Panc1 (cell line): ENCODE data around the gene ALK. TPM values are rescaled to one million over a fixed set of nuclear protein-coding genes. Genes with fewer than 3 reads are reported as not detected.

Experiments
- ATAC-seq: fragments of 200-7000 bp; cut with Tn5 transposase; 2 replicates; pipeline ENCODE4 v1.9.1; 2020; ENCODE audit warnings: mild to moderate bottlenecking, moderate library complexity
- BruUV-seq: library from RNA; stranded (reverse); fragments of 400-500 nt; replicated peaks from 2 replicates; lab custom pipeline; 2021; lab: Mats Ljungman, UMichigan
- CTCF ChIA-PET: fragments of 300-600 bp; sonication (Branson Sonifier 250); formaldehyde crosslinking; loops from one replicate; lab custom pipeline; 2022; ENCODE audit warnings: antibody characterized with exemption; lab: Charles Lee
- POLR2A ChIA-PET: fragments of 300-600 bp; sonication (Branson Sonifier 250); formaldehyde crosslinking; loops from one replicate; lab custom pipeline; 2022; ENCODE audit warnings: antibody characterized with exemption; lab: Charles Lee
- DNase-seq: peaks from one replicate; pipeline ENCODE4 v3.0.0-alpha.2; 2010; ENCODE audit warnings: low read depth, low spot score
- H3K27ac ChIP-seq: 2 replicates; pipeline ENCODE4 v1.5.1; 2011; ENCODE audit warnings: mild to moderate bottlenecking, low read length, inconsistent platforms
- H3K27me3 ChIP-seq: fragments of 200-500 bp; sonication (Bioruptor generic); 2 replicates; pipeline ENCODE4 v1.6.0; 2014; ENCODE audit warnings: low read length, inconsistent platforms; ENCODE audit not compliant: control insufficient read depth, insufficient read depth
- H3K36me3 ChIP-seq: fragments of 200-500 bp; sonication (Bioruptor generic); 2 replicates; pipeline ENCODE4 v1.5.1; 2014; ENCODE audit warnings: inconsistent platforms, mild to moderate bottlenecking, low read length, moderate library complexity; ENCODE audit not compliant: control insufficient read depth, insufficient read depth
- H3K4me1 ChIP-seq: 2 replicates; pipeline ENCODE4 v1.5.1; 2011; ENCODE audit warnings: inconsistent platforms, mild to moderate bottlenecking, low read length, moderate library complexity; ENCODE audit not compliant: control insufficient read depth, insufficient read depth
- H3K4me3 ChIP-seq, 2 experiments: 2 replicates each; pipeline ENCODE4 v1.5.1; 2011 to 2012; ENCODE audit warnings: low read depth in 2 of 2, low read length in 2 of 2, mild to moderate bottlenecking in 2 of 2, inconsistent platforms in 1 of 2, moderate library complexity in 1 of 2
- H3K9me3 ChIP-seq: fragments of 200-500 bp; sonication (Bioruptor generic); 2 replicates; pipeline ENCODE4 v1.5.1; 2014; ENCODE audit warnings: low read depth, mild to moderate bottlenecking, inconsistent platforms, low read length, moderate library complexity; ENCODE audit not compliant: control insufficient read depth, insufficient read depth
- CTCF ChIP-seq: fragments of 450-650 bp; IDR thresholded peaks from 2 replicates; pipeline ENCODE4 v1.5.1; 2017; ENCODE audit warnings: mild to moderate bottlenecking
- POLR2AphosphoS5 ChIP-seq: IDR thresholded peaks from 2 replicates; pipeline ENCODE4 v1.6.1; 2012; ENCODE audit warnings: mild to moderate bottlenecking, low read depth, low read length, moderate library complexity
- REST ChIP-seq, 2 experiments: IDR thresholded peaks; 2 replicates each; pipeline ENCODE4 v1.6.1; 2011 to 2012; ENCODE audit warnings: low read depth in 2 of 2, control low read depth in 1 of 2, low read length in 1 of 2, mild to moderate bottlenecking in 1 of 2, moderate library complexity in 1 of 2; ENCODE audit not compliant: insufficient read depth in 1 of 2
- SIN3A ChIP-seq: IDR thresholded peaks from 2 replicates; pipeline ENCODE4 v1.6.1; 2012; ENCODE audit warnings: low read depth, mild to moderate bottlenecking, low read length, moderate library complexity, borderline replicate concordance; ENCODE audit not compliant: insufficient read depth
- TCF7L2 ChIP-seq: IDR thresholded peaks from 2 replicates; pipeline ENCODE4 v1.6.1; 2011; ENCODE audit warnings: mild to moderate bottlenecking, low read depth, low read length, inconsistent platforms
- in situ Hi-C: cut with HindIII; loops from 2 replicates; pipeline ENCODE4 v1.10.0; 2016; ENCODE audit warnings: low sequenced_read_pairs, low pct_unique_long_range_greater_than_20kb
- intact Hi-C: fragments of 100-400 bp; cut with micrococcal nuclease; formaldehyde crosslinking; loops from one replicate; pipeline ENCODE4 v1.10.0; 2022; ENCODE audit not compliant: unreplicated experiment
- total RNA-seq: library from RNA; stranded (reverse); gene quantifications from one replicate; pipeline ENCODE4 v1.2.1, GENCODE V29; 2021; ENCODE audit not compliant: unreplicated experiment

ALK gene
- total RNA-seq, 1 experiment from 2014 or later, result not detected

- no TSS peak for BruUV-seq
- TF ChIP-seq REST (IDR thresholded peaks at IDR 0.05; ENCODE audit: insufficient read depth in 1 of 2, low read depth in 2 of 2, low read length in 1 of 2) (no peak), POLR2AphosphoS5 (no peak), TCF7L2 (no peak), SIN3A (no peak)
- ChIA-PET CTCF (no interaction called here), POLR2A (no interaction called here)
- no peak for DNase-seq
- intact Hi-C loops (no loop called here), in situ Hi-C loops (no loop called here)
- no peaks in the 10 kb centered on the region for H3K9me3 ChIP-seq
- H3K4me3 ChIP-seq, result no peak overlapping the region
- H3K27me3 ChIP-seq, result peaks cover 4% of the 10 kb centered on the region; the same call in 1 of the 2 replicates
- ATAC-seq, result 0 out of 2 replicates have a peak, but pooled peaks have one; percentile 16
- no peaks in the 10 kb centered on the region for H3K4me1 ChIP-seq
- no peak overlapping the region for H3K27ac ChIP-seq
- H3K36me3 ChIP-seq, result no peaks in the 10 kb centered on the region
These were observed 670.0 kb downstream of the ALK start for GRCh38 chr2:29251406-29251805.

- in situ Hi-C loops (no loop called here), intact Hi-C loops (no loop called here)
- TF ChIP-seq TCF7L2, result no peak
- no peak for TF ChIP-seq SIN3A
- no peak for TF ChIP-seq POLR2AphosphoS5
- no peak for TF ChIP-seq CTCF
- TF ChIP-seq REST (IDR thresholded peaks at IDR 0.05; ENCODE audit: insufficient read depth in 1 of 2, low read depth in 2 of 2, low read length in 1 of 2), result no peak
- POLR2A ChIA-PET, result no interaction called here
- CTCF ChIA-PET, result no interaction called here
- Histone ChIP-seq H3K36me3 (no peaks in the 10 kb centered on the region), H3K9me3 (no peaks in the 10 kb centered on the region), H3K27me3 (peaks cover 4% of the 10 kb centered on the region; the same call in 1 of the 2 replicates), H3K27ac (no peak overlapping the region), H3K4me3 (no peak overlapping the region), H3K4me1 (no peaks in the 10 kb centered on the region)
- no peak for ATAC-seq
- DNase-seq, result no peak
- no TSS peak for BruUV-seq
These were observed 670.4 kb downstream of the ALK start for GRCh38 chr2:29250977-29251376.
